ENCODE measurements around the gene GPSM3.
"Not testable (repeated sequence)": the region's sequence is repeated elsewhere in the genome, so short reads cannot be mapped to it uniquely, and the experiment has no call there.

The GPSM3 gene

GRCh38 chr6:32192608-32193039, at the start of gene GPSM3:
Gene GPSM3 (minus strand): TSS chr6:32192643. CDS start chr6:32192513, 130 bp downstream.
- peak within 1 kb of the TSS; percentile 48 for H3K27ac ChIP-seq
- DNase-seq (ENCODE audit: low read depth, low spot score): no peak

- no peak overlapping the region for H3K27ac ChIP-seq
- no peak for DNase-seq (ENCODE audit: low read depth, low spot score)
These were observed 48.2 kb upstream of the GPSM3 start for GRCh38 chr6:32240686-32241085.

- H3K27ac ChIP-seq: no peak overlapping the region
- no peak for DNase-seq (ENCODE audit: low read depth, low spot score)
These were observed 47.0 kb upstream of the GPSM3 start for GRCh38 chr6:32239462-32239861.

GRCh38 chr6:32234934-32235333, 42.5 kb upstream of the GPSM3 start:
- H3K27ac ChIP-seq: no peak overlapping the region
- no peak for DNase-seq (ENCODE audit: low read depth, low spot score)

GRCh38 chr6:32226434-32226833, 34.0 kb upstream of the GPSM3 start:
- no peak for DNase-seq (ENCODE audit: low read depth, low spot score)

GRCh38 chr6:32224696-32225095, 32.3 kb upstream of the GPSM3 start:
- H3K27ac ChIP-seq: no peak overlapping the region
- no peak for DNase-seq (ENCODE audit: low read depth, low spot score)

More at GRCh38 chr6:32226434-32226833, 34.0 kb upstream of the GPSM3 start:
- no peak overlapping the region for H3K27ac ChIP-seq

- no peak within 1 kb of the TSS for H3K27ac ChIP-seq
- DNase-seq (ENCODE audit: low read depth, low spot score): no peak
These were observed 31.1 kb upstream of the GPSM3 start, which contains the start of gene NOTCH4 for GRCh38 chr6:32223258-32224235. Gene NOTCH4 (minus strand): TSS chr6:32224067. CDS start chr6:32223928, 139 bp downstream.

- no peak for DNase-seq (ENCODE audit: low read depth, low spot score)
- no peak overlapping the region for H3K27ac ChIP-seq
These were observed 30.1 kb upstream of the GPSM3 start for GRCh38 chr6:32222333-32223230.

- H3K27ac ChIP-seq: no peak overlapping the region
- no peak for DNase-seq (ENCODE audit: low read depth, low spot score)
These were observed 27.6 kb upstream of the GPSM3 start for GRCh38 chr6:32220021-32220420.

GRCh38 chr6:32218167-32218566, 25.7 kb upstream of the GPSM3 start:
- no peak for DNase-seq (ENCODE audit: low read depth, low spot score)
- H3K27ac ChIP-seq: no peak overlapping the region

GRCh38 chr6:32216998-32217397, 24.6 kb upstream of the GPSM3 start:
- no peak overlapping the region for H3K27ac ChIP-seq
- DNase-seq (ENCODE audit: low read depth, low spot score): no peak

GRCh38 chr6:32216285-32216684, 23.8 kb upstream of the GPSM3 start:
- no peak for DNase-seq (ENCODE audit: low read depth, low spot score)
- H3K27ac ChIP-seq: no peak overlapping the region

GRCh38 chr6:32215617-32216016, 23.2 kb upstream of the GPSM3 start:
- DNase-seq (ENCODE audit: low read depth, low spot score): no peak

GRCh38 chr6:32214126-32214525, 21.7 kb upstream of the GPSM3 start:
- DNase-seq (ENCODE audit: low read depth, low spot score): no peak
- H3K27ac ChIP-seq: no peak overlapping the region

More at GRCh38 chr6:32215617-32216016, 23.2 kb upstream of the GPSM3 start:
- no peak overlapping the region for H3K27ac ChIP-seq

GRCh38 chr6:32213649-32214048, 21.2 kb upstream of the GPSM3 start:
- DNase-seq (ENCODE audit: low read depth, low spot score): no peak
- no peak overlapping the region for H3K27ac ChIP-seq

- no peak overlapping the region for H3K27ac ChIP-seq
- DNase-seq (ENCODE audit: low read depth, low spot score): no peak
These were observed 19.8 kb upstream of the GPSM3 start for GRCh38 chr6:32212076-32212760.

GRCh38 chr6:32211432-32211831, 19.0 kb upstream of the GPSM3 start:
- DNase-seq (ENCODE audit: low read depth, low spot score); H3K27ac ChIP-seq: not testable (repeated sequence)

- no peak for DNase-seq (ENCODE audit: low read depth, low spot score)
- H3K27ac ChIP-seq: no peak overlapping the region
These were observed 17.8 kb upstream of the GPSM3 start for GRCh38 chr6:32210191-32210601.

- no peak for DNase-seq (ENCODE audit: low read depth, low spot score)
- no peak overlapping the region for H3K27ac ChIP-seq
These were observed 16.6 kb upstream of the GPSM3 start for GRCh38 chr6:32208996-32209395.

GRCh38 chr6:32204268-32204715, 11.8 kb upstream of the GPSM3 start:
- DNase-seq (ENCODE audit: low read depth, low spot score): no peak
- H3K27ac ChIP-seq: no peak overlapping the region

Data from epithelial cell of prostate (primary cell).